Measurements from ENCODE around the gene MTREX.
A peak's percentile ranks its signal among the peaks of the same experiment; 100 is the strongest.

The MTREX gene

DNA sequence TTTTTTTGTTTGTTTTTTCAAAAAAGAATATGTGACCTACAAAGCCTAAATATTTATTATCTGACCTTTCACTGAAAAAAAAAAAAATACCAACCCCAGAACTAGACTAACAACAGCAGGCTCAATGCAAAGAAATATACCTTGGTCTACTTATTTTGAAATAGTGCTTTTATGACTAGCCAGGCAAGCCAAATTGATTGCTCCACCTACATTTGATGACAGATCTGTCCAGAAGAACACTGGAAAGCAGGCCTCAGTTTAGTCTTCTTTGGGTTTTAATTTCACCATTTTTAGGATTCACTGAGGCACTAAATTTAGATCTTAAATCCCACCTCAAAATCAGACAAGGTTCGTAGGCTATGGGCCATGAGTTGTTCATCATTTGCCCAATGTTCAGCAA, 129.7 kb downstream of the MTREX start:
- DNase-seq: no peak

DNA sequence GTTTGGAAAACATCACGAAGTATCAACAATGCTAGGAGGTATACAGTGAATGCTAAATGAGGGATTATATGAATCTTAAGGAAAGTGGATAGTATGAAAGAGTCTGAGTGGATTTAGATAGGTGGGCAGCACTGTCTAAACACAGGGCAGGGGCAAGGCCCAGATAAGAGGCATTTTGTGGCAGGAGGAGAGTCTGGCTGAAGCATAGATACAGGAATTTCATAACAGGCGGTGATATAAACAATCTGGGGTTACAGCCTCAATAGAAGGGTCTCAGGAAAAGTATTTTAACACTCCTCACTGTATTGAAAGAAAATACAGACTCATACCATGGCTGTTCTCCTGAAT, 130.0 kb downstream of the MTREX start:
- no peak for DNase-seq

DNA sequence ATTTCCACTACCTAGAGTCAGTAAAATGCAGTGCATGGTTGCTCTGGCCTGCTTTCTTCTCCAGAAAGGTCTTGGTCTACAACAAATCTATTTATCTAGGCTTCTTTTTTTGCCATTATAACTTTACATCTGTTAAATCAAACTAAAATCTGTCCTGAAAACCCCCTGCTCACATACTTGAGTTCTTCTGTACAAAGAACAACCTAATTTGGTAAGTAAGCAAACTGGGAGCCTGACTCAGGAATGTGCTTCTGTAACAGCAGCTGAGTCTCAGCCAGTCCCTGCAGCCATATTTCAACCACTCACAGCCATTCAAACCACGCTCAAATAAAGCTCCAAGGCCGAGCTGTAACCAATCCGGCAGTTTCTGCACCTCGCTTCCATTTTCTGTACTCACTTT, 131.2 kb downstream of the MTREX start:
- no peak for DNase-seq

DNA sequence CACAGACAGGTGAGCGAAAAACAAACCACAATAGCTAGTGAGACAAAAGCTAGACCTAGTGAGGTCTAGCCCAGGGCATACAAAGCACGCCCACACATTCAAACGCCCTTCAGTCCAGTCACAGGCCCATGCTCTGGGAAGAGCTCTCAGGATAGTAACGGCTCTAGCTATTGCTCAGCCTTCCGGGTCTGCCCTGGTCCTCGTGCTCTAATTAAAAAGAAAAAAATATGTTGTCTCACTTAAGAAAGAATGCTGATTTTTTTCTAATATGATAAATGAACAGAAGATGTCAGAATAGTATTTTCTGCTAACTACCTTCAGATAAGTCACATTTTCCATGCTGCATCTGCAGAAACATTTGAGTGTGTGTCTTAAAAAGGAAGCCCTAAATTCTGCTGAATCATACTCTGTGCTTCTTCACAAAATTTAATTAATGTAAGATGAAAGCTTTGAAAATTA, 132.4 kb downstream of the MTREX start:
- DNase-seq: no peak

DNA sequence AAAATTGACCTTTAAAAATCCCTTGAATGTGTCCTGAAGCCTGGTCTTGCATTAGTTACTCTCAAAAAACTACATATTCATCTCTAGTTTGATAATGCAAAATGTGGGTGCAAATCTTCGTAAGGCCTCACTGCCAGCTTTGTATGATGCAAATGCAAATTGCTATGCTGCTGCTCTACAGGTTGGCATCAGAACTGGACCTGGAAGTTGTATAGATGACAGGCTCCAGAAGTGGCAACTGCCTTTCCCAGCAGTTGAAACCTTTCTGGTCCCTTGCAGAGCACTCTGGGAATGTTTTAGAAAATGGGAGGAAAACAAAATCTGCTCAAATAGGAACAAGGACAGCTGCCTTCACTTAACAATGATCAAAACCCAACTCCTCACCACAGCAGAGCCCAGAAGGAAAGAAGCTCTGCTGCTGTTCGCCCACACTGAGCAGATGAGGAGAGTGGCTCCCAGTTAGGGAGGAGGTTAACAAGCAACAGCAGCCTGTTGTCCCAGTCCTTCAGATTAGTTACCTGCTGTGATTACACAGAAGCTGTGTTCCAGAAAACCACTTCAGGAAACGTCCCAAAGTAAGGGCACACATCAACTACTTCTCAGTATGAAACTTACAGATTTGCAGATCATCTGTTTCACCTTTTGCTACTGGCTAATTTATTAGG, 133.4 kb downstream of the MTREX start:
- DNase-seq: no peak

DNA sequence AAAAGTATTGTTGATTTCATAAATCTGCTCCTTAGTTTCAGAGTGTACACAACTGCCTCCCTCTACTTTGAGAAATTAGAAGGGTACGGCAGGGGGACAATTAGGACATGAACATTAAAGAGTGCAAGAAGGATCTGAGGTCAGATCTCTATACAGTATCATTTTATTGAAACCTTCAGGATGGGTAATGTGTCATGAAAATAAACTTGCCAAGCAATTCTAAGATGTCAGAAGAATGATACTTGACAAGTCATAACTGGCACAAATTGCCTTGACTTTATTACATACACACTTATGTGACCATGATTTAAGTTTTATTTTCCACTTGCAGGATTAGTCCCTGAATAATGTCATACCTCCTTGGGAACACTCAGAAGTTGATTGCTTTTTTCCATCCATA, 134.2 kb downstream of the MTREX start:
- no peak for DNase-seq

DNA sequence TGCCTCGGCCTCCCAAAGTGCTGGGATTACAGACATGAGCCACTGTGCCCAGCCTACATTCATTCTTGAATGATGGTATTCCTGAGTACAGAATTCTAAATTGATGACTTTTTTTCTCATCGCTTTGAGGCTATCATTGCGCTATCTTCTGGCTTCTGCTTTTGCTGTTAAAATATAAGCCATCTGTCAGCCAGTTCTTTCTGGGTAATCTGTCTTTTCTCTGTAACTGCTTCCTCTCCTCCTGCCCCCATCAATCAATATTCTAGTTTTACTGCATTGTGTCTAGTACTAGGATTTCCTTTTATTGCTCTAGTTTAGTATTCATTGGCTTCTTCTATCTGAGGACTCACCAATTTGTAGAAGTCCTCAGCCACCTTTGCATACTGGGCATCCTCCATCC, 138.0 kb downstream of the MTREX start:
- no peak for DNase-seq

DNA sequence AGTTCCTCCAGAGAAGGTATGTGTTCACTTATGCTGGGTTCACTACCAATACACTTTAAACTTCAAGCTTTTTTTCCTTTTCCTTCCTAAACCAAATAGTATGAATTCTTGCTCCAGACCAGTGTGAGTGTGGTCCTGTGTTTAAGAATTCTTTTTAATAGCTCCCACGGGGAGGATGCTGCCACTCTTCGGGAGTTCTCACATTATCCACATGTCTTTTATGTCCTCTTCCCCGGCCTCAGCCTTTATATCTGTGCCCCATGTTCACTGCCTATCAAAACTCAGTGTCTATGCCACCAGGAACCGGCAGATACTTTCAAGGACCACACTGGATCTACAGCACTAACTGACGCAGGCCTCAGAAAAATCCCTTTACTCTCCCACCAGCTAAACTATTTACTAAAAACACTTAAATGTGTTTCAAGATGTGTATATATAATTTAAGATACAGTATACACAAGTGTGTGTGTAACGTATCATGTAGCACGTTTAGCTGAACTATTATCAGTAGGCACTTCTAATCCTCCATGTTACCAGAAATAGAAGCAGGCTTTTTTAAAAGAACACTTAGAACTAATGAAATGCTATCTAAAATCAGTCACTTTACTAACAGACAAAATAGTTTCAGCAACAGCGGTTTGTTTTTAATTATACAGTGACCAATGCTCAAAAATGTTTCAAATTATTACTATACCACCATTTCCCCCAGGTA, 139.0 kb downstream of the MTREX start:
- DNase-seq: no peak

DNA sequence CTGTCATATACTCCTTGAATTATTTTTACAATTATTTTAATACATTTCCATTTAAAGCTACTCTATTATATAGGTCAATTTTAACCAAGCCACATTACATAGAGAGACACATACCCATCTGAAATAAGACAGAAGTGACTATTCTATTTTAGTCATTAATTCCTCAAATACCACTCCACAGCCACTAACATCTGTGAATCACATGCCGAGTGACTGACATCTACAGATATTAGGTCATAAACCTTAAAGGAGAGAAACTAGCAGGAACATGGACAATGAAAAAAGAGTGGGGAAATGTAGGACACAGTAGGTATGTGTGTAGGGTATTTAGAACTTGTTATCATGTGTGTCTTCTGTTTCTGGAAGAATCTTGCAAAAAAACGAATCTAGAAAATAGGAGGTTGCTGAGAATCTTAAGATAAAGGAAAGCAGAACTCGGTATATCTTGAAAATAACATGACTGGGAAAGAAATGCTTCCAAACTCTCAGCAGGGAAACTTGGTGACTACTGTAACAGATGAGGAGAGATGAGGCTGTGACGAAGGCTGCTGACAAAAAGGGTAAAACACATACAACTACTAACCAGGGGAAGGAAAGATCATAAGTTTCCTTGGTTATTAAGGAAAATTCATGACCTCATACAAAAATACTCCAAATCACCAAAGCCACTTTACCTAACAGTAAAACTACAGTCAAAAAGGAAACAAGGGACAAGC, 142.4 kb downstream of the MTREX start:
- no peak for DNase-seq

DNA sequence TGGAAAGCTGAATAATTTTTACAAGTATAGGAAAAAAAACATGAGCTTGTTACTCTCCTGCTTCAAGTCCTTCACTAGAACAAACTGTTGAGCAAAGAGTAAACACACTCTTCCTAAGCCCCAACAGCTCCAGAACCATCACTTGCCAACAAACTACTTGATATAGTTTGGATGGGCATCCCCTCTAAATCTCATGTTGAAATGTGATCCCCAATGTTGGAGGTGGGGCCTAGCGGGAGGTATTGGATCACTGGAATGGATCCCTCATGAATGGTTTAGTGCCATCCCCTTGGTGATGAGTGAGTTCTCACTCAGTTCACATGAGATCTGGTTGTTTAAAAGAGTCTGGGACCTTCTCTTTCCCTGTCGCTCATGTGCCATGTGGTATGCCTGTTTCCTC, 144.2 kb downstream of the MTREX start:
- no peak for DNase-seq

DNA sequence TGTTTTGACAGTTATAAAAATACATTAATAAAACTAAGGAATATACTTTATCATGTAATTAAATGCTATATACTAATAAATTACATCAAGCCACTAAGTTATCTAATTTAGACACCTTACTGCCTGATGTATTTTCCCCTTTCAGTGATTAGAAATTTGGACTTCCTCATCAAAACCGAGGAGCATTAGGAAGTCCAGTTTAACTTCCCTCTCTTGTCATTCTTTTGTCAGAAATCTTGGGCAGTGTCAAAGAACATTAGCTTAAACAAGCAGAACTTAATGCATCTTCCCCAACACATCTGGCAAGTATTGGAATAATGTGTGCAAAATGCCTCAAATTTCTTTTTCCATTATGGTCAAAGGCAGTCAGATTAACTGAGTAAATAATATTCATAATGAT, 145.4 kb downstream of the MTREX start:
- no peak for DNase-seq

DNA sequence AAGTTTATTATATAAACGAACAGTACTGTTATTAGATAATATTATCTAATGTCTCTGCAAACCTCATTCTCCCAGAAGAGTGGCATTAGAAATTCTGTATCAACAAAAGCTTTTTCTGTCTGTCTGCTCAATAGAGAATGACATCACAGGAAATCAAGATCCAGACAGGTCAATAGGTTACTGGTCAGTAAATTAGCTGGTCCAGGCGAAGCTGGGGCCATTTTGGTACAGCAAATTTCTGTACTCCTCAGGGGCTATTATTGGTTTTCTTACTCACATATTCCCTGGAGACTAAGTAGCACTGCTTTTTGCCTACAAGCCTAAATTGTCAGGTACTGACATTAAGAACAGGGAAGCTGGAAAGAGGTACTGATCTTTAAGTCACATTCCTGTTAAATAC, 146.5 kb downstream of the MTREX start:
- DNase-seq: no peak

DNA sequence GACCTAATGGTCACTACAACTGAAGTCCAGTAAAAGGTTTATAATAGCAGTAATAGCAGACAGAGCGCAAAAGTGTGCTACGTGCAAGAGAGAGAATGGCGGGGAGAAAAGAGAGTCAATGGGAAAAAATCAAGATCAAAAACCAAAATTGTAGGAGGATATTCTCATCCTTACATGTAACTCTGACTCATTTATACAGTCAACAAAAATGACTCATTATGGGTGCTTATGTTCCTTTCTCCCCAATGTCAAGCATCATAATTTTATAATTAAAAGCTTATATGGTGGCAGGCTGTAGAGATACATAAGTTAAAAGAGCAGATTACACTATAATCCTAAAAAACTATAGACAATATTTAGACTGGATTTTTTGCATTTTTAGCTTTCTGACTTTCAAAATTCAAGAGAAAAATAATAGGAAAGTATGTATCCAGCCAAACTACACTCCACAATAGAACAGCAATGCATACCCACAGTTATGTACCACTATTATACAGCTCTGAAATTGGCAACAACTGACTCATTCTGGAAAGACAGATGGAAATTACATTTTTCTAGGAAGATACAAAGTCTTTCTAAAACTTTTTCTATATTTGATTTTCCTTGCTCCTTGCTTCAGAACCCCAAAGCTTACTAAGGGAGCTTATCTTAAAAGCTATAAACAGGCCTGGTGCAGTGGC, 148.6 kb downstream of the MTREX start:
- no peak for DNase-seq

DNA sequence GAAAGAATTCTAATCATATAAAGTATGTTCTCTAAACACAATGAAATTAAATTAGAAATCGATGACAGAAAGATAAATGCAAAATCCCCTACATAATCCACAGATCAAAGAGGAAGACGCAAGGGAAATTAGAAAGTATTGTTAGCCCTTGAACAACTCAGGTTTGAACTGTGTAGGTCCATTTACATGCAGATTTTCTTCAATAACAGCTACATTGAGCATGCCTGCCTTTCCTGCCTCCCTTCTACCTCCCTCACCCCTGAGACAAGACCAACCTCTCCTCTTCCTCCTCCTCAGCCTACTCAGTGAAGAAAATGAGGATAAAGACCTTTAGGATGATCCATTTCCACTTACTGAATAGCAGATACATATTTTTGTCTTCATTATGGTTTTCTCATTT, 151.8 kb downstream of the MTREX start:
- no peak for DNase-seq

DNA sequence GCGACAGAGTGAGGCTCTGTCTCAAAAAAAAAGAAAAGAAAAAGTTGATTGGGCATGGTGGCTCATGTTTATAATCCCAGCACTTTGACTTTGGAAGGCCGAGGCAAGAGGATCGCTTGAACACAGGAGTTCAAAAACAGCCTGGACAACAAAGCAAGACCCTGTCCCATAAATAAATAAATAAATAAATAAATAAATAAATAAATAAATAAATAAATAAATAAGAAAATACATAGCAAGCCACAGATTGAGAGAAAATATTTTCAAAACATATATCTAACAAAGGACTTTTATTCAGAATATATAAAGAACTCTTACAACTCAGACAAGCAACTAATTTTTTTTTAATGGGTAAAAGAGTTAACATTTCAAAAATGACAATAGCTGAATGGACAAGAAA, 155.8 kb downstream of the MTREX start:
- no peak for DNase-seq

DNA sequence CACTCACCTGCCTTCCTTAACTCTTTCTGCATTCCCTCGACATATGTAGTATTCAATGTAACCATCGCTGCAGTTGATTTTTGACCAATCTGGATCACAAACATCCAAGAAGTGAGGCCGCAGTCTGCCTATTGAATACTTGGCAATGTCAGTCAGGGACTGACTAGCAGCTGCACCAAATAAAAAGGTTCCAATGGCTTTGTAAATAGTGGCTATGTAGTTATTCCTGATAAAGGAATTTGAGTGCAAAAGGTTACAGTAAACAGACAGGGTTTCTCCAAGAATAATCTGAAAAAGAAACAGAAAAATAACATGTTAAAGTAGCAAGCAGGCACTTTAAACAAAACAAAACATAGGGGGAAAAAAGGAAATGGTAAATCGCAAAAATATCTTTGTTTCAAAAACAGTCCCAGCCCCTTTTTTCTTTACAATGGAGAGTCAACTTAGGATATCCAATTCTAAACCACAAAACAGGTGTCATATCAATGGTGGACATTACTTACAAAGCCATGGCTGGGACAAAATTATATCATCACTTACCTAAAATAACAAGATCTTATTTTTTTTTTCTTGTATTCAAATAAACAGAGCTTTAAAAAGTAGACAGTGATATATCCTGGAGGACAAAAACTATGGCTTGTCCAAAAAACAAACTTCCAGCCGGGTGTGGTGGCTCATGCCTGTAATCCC, 160.2 kb downstream of the MTREX start:
- DNase-seq: peak in 1 of 2 experiments; percentile 27

DNA sequence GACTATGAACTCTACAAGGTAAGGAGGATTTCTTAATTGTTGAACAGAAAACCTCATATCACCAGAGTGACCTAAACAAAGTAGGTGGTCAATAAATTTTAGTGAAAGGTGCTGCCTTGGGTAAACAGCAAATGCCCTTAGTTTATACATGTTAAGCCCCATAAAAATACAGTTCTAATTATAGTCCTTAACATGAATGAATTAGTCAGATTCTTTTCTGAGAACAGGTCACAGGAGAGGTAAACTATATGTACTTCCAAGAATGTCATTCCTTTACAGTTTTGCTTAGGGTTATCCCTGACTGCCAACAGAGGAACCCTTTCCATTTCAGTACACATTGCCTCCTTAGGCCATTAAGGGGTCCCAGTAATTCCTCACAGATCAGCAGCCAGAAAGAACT, 162.1 kb downstream of the MTREX start:
- DNase-seq: no peak

DNA sequence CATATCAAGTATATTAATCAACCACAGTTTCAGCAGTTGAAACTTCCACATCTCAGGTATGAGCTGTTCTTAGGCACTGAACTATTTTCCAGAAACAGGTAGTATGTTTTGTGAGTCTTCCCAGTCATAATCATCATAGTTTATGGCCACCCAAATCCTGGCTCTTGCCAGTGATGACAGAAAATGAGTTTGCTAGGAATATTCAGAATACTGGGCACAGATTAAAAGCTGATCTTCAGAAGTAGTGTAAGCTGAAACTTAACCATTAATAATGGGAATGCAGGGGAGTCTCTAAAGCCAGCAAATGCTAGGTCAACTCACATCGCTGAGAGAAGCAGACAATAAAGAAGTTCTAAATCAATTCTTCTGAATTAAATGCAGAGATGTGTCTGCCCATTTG, 162.5 kb downstream of the MTREX start:
- DNase-seq: no peak

DNA sequence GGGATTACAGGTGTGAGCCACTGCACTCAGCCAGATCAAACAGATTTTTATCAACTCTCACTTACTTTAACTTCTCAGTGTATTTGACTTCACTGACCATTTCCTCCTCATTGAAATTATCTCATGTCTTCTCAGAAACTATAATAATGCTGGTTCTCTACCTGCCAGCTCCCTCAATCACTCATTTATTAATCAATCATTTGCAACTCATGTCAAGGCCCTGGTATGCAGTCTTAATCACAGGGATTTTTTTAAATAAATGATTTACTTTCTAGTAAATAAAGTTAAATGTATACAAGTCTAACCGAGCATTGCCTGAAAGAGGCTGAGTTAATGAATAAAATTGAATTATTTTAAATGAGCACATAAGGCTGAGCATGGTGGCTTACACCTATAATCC, 163.7 kb downstream of the MTREX start:
- no peak for DNase-seq

DNA sequence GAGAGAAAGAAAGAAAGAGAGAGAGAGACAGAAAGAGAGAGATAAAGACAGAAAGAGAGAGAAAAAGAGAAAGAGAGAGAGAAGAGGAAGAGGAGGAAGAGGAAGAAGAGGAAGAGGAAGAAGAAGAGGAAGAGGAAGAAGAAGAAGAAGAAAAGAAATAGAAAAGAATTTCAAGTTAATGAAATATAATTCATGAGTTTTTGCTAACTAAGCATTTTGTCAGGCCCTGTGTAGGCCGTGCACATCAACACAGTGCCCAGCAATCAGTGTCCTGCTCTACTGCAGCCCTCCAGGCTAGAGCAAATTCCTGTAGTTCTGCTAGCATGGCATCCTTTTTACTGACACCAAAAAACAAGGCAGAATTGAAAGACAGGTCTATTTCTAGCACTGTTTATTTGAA, 164.9 kb downstream of the MTREX start:
- no peak for DNase-seq

All from NCI-H2081 (cell line).